Activated CD8-positive, alpha-beta memory T cell treated with anti-CD3 and anti-CD28 coated beads for 36 hours (primary cell): ENCODE data around the gene GJB5. TPM values are rescaled to one million over a fixed set of nuclear protein-coding genes. Genes with fewer than 3 reads are reported as not detected.
"Not testable (repeated sequence)": the region's sequence is repeated elsewhere in the genome, so short reads cannot be mapped to it uniquely, and the experiment has no call there.

Source experiments
- CTCF ChIA-PET: fragments of 350-600 bp; sonication (Branson Sonifier 250); formaldehyde crosslinking; loops from one replicate; lab custom pipeline; 2021; ENCODE audit warnings: antibody characterized with exemption; lab: Charles Lee
- POLR2A ChIA-PET: fragments of 350-600 bp; sonication (Branson Sonifier 250); formaldehyde crosslinking; loops from one replicate; lab custom pipeline; 2021; ENCODE audit warnings: antibody characterized with exemption; lab: Charles Lee
- total RNA-seq, 2 experiments: library from RNA; stranded (reverse); gene quantifications; one replicate each; pipeline ENCODE4 v1.2.3, GENCODE V29; 2021

The GJB5 gene
- total RNA-seq, 2 experiments from 2014 or later = not detected

- POLR2A ChIA-PET = no interaction called here
- CTCF ChIA-PET = no interaction called here
Measured at GRCh38 chr1:34768856-34769255, 14.0 kb downstream of the GJB5 start.

- ChIA-PET POLR2A (no interaction called here), CTCF (no interaction called here)
Measured at GRCh38 chr1:34770891-34771504, 16.2 kb downstream of the GJB5 start.

DNA sequence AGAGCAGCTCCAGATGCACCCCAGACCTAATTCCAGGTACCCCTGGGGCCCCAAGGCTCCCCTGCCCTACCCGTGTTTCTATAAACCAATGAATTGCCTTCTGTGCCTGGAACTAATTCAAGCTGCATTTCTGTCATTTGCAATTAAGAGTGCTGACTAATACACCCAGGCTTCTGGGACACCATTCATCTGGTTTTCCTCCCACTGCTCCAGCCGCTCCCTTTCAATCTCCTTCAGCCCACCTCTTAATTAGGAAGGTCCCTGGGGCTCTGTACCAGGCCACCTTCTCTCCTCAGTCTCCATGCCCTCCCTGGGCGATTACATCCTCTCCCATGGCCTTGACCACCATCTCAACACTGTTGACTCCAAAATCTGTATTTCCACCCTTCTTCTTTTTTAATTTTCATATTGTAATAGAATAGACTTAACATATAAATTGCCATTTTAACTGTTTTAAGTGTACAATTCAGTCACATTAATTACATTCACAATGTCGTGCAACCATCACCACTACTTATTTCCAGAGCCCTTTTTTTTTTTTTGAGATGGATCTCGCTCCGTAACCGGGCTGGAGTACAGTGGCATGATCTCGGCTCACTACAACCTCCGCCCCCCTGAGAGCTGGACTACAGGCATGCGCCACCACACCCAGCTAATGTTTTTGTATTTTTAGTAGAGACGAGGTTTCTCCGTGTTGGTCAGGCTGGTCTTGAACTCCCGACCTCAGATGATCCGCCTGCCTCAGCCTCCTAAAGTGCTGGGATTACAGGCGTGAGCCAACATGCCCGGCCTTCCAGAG, 16.9 kb downstream of the GJB5 start:
- ChIA-PET CTCF (no interaction called here), POLR2A (no interaction called here)

DNA sequence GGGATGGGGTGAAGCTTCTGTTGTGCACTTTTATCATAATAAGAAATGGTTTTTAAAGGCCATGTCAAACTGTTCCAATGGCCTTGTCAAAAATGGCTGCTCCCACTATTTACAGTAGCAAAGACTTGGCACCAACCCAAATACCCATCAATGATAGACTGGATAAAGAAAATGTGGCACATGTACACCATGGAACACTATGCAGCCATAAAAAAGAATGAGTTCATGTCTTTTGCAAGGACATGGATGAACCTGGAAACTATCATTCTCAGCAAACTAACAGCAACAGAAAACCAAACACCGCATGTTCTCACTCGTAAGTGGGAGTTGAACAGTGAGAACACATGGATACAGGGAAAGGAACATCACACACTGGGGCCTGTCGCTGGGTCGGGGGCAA, 18.3 kb downstream of the GJB5 start:
- POLR2A ChIA-PET, CTCF ChIA-PET: not testable (repeated sequence)

DNA sequence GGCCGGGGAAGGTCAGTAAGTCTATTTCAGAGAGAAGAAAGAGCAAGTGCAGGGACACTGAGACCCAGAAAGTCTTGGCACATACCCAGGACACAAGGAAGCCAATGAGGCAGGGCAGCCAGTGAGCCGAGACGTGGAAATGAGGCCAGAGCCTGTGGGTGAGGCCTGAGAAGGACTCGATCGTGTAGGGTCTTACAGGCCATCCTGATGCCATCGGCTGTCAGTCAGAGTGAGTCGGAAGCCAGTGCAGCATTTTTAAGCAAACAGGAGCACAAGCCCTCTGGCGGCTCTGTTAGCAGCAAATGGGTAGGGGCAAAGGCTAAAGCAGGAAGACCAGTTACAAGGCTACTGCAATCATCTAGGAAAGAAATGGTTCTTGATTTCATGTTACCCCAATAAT, 20.1 kb downstream of the GJB5 start:
- POLR2A ChIA-PET = no interaction called here
- CTCF ChIA-PET = no interaction called here

GRCh38 chr1:34776911-34777310, 22.1 kb downstream of the GJB5 start:
- ChIA-PET POLR2A (no interaction called here), CTCF (interaction anchor here (1.1 to 1.3 kb wide), 2 partner anchors 8 to 75 kb away, joined by 3 read pairs; no protein-coding TSS in a partner anchor)

DNA sequence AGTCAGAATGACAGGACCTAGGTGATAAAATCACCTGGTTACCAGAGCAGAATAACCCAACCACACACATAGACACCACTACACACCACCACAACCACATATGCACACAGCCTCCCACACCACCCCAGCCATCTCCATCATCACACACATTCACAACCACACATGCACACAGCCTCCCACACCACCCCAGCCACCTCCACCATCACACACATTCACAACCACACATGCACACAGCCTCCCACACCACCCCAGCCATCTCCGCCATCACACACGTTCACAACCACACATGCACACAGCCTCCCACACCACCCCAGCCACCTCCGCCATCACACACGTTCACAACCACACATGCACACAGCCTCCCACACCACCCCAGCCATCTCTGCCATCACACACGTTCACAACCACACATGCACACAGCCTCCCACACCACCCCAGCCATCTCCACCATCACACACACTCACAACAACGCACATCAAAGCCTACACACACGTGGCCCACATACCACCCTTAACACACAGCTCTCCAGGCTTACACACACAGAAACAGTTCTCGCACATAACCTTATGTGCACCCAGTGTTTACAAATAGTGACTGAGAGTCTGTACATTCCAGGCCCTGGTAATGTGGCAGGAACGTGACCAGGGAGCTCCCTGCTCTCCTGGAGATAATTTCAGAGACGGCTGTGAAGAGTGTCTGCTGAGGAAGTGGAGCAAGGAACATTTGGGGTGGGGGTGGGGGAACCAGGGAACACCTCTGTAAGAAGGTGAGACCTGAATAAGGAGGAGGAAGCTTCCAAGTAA, 22.9 kb downstream of the GJB5 start:
- CTCF ChIA-PET = no interaction called here
- POLR2A ChIA-PET = no interaction called here

GRCh38 chr1:34778381-34778780, 23.5 kb downstream of the GJB5 start:
- ChIA-PET POLR2A (no interaction called here), CTCF (no interaction called here)

- ChIA-PET POLR2A (no interaction called here), CTCF (no interaction called here)
Measured at GRCh38 chr1:34779005-34779404, 24.2 kb downstream of the GJB5 start.

DNA sequence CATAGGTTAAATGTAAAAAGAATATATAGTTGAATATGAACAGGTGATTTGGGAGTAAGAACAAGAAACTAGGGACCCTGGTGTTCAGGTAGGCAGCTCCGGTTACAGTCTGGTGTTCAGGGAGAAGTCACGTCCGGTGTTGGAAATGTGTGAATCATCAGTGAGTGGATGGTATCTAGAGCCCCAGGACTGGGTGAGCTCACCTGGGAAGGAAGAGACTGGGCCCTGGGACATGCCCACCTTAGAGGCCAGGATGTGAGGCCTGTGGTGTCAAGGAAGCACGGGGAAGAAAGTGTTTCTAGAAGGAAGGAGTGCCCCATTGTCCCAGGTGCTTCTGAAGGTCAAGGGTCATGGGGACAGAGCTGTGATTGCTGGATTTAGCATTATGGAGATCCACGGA, 24.7 kb downstream of the GJB5 start:
- CTCF ChIA-PET = no interaction called here
- POLR2A ChIA-PET = no interaction called here

DNA sequence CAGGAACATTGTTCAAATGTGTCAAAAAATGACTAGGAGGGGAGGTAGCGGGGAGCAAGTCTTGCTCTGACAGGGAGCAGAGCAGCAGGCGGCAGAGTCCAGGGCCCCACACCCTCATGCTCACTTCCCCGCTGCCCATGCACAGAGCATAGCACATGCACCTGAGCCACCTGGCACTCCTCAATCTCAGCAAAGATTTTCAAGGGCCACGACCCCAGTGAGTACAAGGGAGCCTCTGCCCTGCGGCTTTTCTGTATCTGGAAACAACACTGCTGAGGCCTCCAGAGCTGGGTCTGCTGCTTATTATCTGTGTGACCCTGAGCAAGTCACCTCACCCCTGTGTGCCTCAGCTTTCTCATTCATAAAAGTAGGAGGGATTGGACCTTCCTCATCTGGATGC, 25.1 kb downstream of the GJB5 start:
- POLR2A ChIA-PET = no interaction called here
- CTCF ChIA-PET = no interaction called here

GRCh38 chr1:34780528-34780927, 25.7 kb downstream of the GJB5 start:
- CTCF ChIA-PET = no interaction called here
- POLR2A ChIA-PET = no interaction called here

- POLR2A ChIA-PET = no interaction called here
Measured at GRCh38 chr1:34781071-34781843, 26.4 kb downstream of the GJB5 start, which contains the start of gene GJB3. Gene GJB3, plus strand, starts transcription at chr1:34781214. Its CDS starts 3,549 bp downstream, at chr1:34784763.

DNA sequence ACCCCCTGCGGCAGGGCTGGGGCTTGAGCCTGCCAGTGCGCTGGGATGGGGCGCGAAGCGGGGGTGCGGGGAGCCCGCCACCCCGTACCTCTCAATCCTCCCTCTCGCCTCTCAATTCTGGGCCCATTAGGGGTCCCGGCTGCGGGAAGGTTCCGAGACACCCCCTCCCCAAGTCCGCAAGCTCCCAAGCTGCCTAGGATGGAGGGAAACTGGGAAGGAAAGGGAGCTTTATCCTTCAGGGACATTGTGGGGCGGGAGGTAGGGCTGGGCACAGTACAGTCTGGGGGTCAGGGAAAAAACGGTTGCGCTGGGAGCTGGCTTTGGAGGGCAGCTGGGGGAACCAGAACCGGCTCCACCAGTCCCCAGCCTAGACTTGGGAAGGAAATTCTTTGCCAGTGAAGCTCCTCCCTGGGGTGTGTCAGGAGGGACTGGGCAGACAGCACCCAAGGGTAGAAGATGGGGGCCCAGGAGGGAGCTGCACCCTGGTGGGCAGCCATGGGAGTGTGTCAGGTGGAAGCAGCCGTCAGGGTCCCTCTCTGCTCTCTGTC, 27.1 kb downstream of the GJB5 start:
- CTCF ChIA-PET = interaction anchor here (0.8 to 1.9 kb wide), 3 partner anchors 15 to 87 kb away, joined by 3 to 10 read pairs (median 3); no protein-coding TSS in a partner anchor
- POLR2A ChIA-PET = no interaction called here

More at GRCh38 chr1:34781071-34781843, 26.4 kb downstream of the GJB5 start, which contains the start of gene GJB3:
- CTCF ChIA-PET = interaction anchor here (1.0 to 1.9 kb wide), 2 partner anchors 71 to 88 kb away, joined by 3 to 10 read pairs; no protein-coding TSS in a partner anchor

DNA sequence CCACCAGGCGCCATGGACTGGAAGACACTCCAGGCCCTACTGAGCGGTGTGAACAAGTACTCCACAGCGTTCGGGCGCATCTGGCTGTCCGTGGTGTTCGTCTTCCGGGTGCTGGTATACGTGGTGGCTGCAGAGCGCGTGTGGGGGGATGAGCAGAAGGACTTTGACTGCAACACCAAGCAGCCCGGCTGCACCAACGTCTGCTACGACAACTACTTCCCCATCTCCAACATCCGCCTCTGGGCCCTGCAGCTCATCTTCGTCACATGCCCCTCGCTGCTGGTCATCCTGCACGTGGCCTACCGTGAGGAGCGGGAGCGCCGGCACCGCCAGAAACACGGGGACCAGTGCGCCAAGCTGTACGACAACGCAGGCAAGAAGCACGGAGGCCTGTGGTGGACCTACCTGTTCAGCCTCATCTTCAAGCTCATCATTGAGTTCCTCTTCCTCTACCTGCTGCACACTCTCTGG, 29.9 kb downstream of the GJB5 start:
- CTCF ChIA-PET = interaction anchor here (0.8 to 1.5 kb wide), 2 partner anchors 9 to 68 kb away, joined by 3 to 8 read pairs; no protein-coding TSS in a partner anchor

DNA sequence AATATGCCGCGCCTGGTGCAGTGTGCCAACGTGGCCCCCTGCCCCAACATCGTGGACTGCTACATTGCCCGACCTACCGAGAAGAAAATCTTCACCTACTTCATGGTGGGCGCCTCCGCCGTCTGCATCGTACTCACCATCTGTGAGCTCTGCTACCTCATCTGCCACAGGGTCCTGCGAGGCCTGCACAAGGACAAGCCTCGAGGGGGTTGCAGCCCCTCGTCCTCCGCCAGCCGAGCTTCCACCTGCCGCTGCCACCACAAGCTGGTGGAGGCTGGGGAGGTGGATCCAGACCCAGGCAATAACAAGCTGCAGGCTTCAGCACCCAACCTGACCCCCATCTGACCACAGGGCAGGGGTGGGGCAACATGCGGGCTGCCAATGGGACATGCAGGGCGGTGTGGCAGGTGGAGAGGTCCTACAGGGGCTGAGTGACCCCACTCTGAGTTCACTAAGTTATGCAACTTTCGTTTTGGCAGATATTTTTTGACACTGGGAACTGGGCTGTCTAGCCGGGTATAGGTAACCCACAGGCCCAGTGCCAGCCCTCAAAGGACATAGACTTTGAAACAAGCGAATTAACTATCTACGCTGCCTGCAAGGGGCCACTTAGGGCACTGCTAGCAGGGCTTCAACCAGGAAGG, 30.5 kb downstream of the GJB5 start:
- POLR2A ChIA-PET = no interaction called here
- CTCF ChIA-PET = interaction anchor here (0.8 to 1.5 kb wide), 2 partner anchors 9 to 67 kb away, joined by 3 to 8 read pairs; no protein-coding TSS in a partner anchor

More for the DNA sequence above, 29.9 kb downstream of the GJB5 start:
- POLR2A ChIA-PET = no interaction called here

- CTCF ChIA-PET = interaction anchor here (0.6 to 2.6 kb wide), 7 partner anchors 16 to 81 kb away, joined by 4 to 10 read pairs (median 8); partner anchors contain the start of gene SMIM12
- POLR2A ChIA-PET = no interaction called here
Measured at GRCh38 chr1:34785875-34786470, 31.1 kb downstream of the GJB5 start.
